Astrocyte of the cerebellum (primary cell): ENCODE results near the gene ZNF200.
"Not testable (repeated sequence)": the region's sequence is repeated elsewhere in the genome, so short reads cannot be mapped to it uniquely, and the experiment has no call there.

Source experiments
- DNase-seq: peaks from one replicate; pipeline ENCODE4 v3.0.0-alpha.2; 2011; ENCODE audit warnings: low read depth
- H3K4me3 ChIP-seq: 2 replicates; pipeline ENCODE4 v1.5.1; 2011; ENCODE audit warnings: mild to moderate bottlenecking, low read depth, low read length, moderate library complexity
- in situ Hi-C: cut with HindIII; loops from 2 replicates; pipeline ENCODE4 v1.10.0; 2017; ENCODE audit warnings: low sequenced_read_pairs
- TF ChIP-seq, protein P1 (sequence below): IDR thresholded peaks from 2 replicates; pipeline ENCODE4 v1.5.1; 2012; ENCODE audit warnings: low read length, low read depth, moderate library complexity, mild to moderate bottlenecking; ENCODE audit errors: missing control alignments

Gene ZNF200

DNA sequence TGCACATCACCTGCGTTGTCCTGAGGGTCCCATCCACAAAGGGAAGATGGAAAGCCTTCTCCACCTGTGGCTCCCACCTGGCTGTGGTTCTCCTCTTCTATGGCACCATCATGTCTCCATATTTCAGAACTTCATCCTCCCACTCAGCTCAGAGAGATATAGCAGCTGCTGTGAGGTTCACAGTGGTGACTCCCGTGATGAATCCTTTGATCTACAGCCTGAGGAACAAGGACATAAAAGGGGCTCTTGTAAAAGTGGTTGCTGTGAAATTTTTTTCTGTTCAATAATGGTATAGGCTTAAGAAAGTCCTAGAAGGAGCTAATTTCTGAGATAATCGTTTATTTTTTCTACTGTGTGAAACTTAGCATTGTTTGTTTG lies 18.7 kb downstream of the ZNF200 start:
- no peak for DNase-seq
- TF ChIP-seq, protein P1, sequence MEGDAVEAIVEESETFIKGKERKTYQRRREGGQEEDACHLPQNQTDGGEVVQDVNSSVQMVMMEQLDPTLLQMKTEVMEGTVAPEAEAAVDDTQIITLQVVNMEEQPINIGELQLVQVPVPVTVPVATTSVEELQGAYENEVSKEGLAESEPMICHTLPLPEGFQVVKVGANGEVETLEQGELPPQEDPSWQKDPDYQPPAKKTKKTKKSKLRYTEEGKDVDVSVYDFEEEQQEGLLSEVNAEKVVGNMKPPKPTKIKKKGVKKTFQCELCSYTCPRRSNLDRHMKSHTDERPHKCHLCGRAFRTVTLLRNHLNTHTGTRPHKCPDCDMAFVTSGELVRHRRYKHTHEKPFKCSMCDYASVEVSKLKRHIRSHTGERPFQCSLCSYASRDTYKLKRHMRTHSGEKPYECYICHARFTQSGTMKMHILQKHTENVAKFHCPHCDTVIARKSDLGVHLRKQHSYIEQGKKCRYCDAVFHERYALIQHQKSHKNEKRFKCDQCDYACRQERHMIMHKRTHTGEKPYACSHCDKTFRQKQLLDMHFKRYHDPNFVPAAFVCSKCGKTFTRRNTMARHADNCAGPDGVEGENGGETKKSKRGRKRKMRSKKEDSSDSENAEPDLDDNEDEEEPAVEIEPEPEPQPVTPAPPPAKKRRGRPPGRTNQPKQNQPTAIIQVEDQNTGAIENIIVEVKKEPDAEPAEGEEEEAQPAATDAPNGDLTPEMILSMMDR, result no peak
- in situ Hi-C loops, result no loop called here
- no peak overlapping the region for H3K4me3 ChIP-seq

DNA sequence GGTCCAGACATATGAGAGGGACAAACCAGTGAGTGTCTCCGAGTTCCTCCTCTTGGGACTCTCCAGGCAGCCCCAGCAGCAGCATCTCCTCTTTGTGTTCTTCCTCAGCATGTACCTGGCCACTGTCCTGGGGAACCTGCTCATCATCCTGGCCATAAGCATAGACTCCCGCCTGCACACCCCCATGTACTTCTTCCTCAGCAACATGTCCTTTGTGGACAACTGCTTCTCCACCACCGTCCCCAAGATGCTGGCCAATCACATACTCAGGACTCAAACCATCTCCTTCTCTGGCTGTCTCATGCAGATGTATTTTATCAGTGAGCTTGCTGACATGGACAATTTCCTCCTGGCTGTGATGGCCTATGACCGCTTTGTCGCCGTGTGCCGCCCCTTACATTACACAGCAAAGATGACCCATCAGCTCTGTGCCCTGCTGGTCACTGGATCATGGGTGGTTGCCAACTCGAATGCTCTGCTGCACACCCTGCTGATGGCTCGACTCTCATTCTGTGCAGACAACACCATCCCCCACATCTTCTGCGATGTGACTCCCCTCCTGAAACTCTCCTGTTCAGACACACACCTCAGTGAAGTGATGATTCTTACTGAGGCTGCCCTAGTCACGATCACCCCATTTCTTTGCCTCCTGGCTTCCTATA lies 19.2 kb downstream of the ZNF200 start:
- in situ Hi-C loops, result no loop called here
- H3K4me3 ChIP-seq, result no peak overlapping the region
- no peak for DNase-seq
- TF ChIP-seq, protein P1, result no peak

GRCh38 chr16:3214904-3215600 lies 19.9 kb downstream of the ZNF200 start:
- no peak overlapping the region for H3K4me3 ChIP-seq
- DNase-seq, result no peak
- in situ Hi-C loops, result no loop called here
- TF ChIP-seq, protein P1, result no peak

- no peak for DNase-seq
Measured at GRCh38 chr16:3212567-3212966, 22.4 kb downstream of the ZNF200 start.

GRCh38 chr16:3212006-3212405 lies 23.0 kb downstream of the ZNF200 start:
- no peak for DNase-seq
- TF ChIP-seq, protein P1, result no peak
- in situ Hi-C loops, result no loop called here
- no peak overlapping the region for H3K4me3 ChIP-seq

More at GRCh38 chr16:3212567-3212966, 22.4 kb downstream of the ZNF200 start:
- H3K4me3 ChIP-seq, result no peak overlapping the region
- TF ChIP-seq, protein P1, result no peak
- in situ Hi-C loops, result no loop called here

GRCh38 chr16:3207086-3207953 lies 27.6 kb downstream of the ZNF200 start:
- TF ChIP-seq, protein P1, result no peak
- in situ Hi-C loops, result no loop called here
- H3K4me3 ChIP-seq, result no peak overlapping the region
- DNase-seq, result no peak

- in situ Hi-C loops, DNase-seq, H3K4me3 ChIP-seq: not testable (repeated sequence)
Measured at GRCh38 chr16:3205939-3206338, 29.0 kb downstream of the ZNF200 start.
